RWPE1 (cell line): ENCODE measurements around the gene CATSPERD.
A peak's percentile ranks its signal among the peaks of the same experiment; 100 is the strongest.

Experiments used
- CTCF ChIA-PET: fragments of 350-600 bp; sonication (Branson Sonifier 250); formaldehyde crosslinking; extraction: SDS; loops from one replicate; lab custom pipeline; 2021; lab: Yijun Ruan, JAX
- POLR2A ChIA-PET: fragments of 400-600 bp; formaldehyde crosslinking; extraction: SDS; loops from one replicate; lab custom pipeline; 2020; ENCODE audit warnings: antibody characterized with exemption; ENCODE audit not compliant: low non-redundant PET; lab: Yijun Ruan, JAX
- DNase-seq: peaks from one replicate; pipeline ENCODE4 v3.0.0; 2012; ENCODE audit warnings: low spot score
- H3K27ac ChIP-seq: fragments of 450-650 bp; 2 replicates; pipeline ENCODE4 v1.5.1; 2017
- TF ChIP-seq, protein P1 (sequence below): fragments of 450-650 bp; conservative IDR thresholded peaks from 2 replicates; pipeline ENCODE4 v1.5.1; 2017; ENCODE audit warnings: low read depth, mild to moderate bottlenecking

CATSPERD gene

DNA sequence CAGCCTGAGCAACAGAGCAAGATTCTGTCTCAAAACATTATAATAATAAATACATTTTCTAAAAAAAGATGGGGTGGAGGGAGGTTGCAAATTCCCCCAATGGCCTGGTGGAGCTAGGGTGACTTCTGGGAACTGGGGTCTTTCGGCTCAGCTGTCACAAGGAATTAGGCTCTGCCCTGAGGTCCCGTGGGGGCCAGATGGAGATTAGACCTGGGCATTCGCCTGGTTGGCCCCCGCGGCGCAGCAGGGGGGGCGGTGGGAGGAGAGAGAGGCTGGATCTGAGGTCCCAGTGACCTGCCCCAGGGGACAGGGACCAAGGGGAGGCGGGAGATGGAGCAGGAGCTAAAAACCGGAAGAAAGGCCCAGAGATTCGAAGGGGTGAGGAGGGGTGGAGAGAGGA is 104.3 kb downstream of the CATSPERD start:
- no peak for DNase-seq
- ChIA-PET POLR2A (interaction anchor here (0.6 kb wide), 2 partner anchors 20 to 48 kb away, joined by 4 to 7 read pairs; no protein-coding TSS in a partner anchor), CTCF (interaction anchor here (3.2 kb wide), 1 partner anchor 21 kb away, joined by 20 read pairs; the partner anchor contains the start of gene NRTN)
- no peak overlapping the region; the same call in 1 of the 2 replicates for H3K27ac ChIP-seq
- TF ChIP-seq, protein P1, sequence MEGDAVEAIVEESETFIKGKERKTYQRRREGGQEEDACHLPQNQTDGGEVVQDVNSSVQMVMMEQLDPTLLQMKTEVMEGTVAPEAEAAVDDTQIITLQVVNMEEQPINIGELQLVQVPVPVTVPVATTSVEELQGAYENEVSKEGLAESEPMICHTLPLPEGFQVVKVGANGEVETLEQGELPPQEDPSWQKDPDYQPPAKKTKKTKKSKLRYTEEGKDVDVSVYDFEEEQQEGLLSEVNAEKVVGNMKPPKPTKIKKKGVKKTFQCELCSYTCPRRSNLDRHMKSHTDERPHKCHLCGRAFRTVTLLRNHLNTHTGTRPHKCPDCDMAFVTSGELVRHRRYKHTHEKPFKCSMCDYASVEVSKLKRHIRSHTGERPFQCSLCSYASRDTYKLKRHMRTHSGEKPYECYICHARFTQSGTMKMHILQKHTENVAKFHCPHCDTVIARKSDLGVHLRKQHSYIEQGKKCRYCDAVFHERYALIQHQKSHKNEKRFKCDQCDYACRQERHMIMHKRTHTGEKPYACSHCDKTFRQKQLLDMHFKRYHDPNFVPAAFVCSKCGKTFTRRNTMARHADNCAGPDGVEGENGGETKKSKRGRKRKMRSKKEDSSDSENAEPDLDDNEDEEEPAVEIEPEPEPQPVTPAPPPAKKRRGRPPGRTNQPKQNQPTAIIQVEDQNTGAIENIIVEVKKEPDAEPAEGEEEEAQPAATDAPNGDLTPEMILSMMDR, result no peak

DNA sequence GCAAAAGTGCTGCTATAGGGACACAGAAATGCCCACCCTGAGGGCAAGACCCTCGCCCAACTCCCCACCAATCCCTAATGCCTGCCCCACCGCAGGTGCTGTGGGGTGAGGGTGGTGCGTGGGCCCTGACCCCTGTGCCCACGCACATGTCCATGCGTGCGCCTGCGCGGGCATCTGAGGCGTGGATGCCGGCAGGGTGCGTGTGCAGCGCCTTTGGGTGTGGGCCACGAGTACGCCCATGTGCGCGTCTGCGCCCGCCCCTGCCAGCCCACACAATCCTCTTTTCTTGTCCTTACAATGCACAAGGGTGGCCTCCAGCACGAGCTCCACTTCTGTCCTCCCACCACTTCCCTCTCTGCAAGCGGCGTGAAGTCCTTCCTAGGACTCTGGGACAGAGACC is 104.7 kb downstream of the CATSPERD start:
- ChIA-PET CTCF (interaction anchor here (1.6 to 3.2 kb wide), 2 partner anchors 21 kb away, joined by 5 to 20 read pairs; partner anchors contain the start of gene NRTN), POLR2A (interaction anchor here (0.6 kb wide), 2 partner anchors 21 to 49 kb away, joined by 4 to 7 read pairs; no protein-coding TSS in a partner anchor)
- TF ChIP-seq, protein P1, result no peak
- no peak for DNase-seq
- peak overlapping the region; percentile 32 for H3K27ac ChIP-seq

DNA sequence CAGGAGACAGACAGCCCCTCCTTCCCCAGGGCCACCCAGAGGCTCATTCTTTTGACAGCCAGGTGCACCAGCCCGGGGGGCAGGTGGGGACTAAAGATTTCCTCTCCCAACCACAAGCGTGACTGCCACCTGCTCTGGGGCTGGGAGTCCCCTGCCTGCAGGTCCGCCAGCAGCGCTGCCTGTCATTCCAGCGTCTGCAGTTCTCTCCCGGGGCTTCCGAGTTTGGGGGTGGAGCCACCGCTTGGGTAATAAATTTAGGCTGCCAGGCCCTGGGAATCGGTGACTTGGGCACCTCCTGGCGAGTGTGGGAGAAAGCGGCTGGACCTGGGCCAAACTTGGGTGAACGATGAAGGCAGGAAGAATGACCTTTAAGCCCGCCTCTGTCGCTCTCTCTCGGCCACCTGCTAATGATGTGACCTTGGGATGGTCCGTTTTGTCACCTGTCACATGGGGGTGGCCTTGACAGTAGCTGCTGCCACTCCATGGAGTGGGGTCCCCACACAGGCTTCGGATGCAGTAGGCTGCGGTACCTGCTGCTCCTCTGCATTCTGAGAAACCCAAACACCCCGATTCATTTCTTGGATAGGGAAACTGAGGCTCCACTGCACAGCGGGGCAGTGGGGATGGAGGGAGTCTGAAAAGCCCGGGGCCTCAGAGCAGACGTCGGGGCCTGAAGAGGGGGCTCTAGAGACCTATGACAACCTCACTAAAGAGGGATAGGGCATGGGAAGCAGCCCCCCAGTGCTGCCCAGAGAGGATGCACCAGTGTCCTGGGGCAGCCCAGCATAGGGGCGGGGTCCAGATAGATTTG is 106.3 kb downstream of the CATSPERD start:
- ChIA-PET CTCF (interaction anchor here (1.1 to 1.6 kb wide), 4 partner anchors 18 to 23 kb away, joined by 3 to 11 read pairs (median 4); no protein-coding TSS in a partner anchor), POLR2A (no interaction called here)
- H3K27ac ChIP-seq, result peak overlapping the region; percentile 89
- peak; percentile 67 for DNase-seq
- TF ChIP-seq, protein P1, result peak; percentile 27; the same call in 1 of the 2 replicates

DNA sequence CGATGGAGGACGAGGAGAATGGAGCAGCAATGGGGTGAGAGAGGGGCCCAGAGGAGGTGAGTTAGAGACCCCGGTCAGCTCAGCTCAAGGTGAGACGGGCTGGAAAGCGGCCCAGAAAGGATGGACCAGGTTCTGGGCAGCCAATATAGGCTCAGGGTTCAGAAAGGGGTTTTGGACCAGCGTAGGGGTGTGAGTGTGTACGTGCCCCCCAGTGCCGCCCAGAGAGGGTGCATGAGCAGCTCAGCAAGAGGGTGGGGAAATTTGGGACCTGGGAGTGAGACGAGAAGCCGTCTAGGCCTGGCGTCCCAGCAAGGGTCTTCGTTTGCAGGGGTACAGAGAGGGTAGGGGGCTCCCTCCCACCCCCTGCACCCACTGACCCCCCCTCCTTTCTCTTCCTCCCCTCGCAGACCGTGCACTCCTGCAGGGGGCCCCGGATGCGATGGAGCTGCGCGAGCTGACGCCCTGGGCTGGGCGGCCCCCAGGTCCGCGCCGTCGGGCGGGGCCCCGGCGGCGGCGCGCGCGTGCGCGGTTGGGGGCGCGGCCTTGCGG is 107.0 kb downstream of the CATSPERD start:
- ChIA-PET CTCF (interaction anchor here (0.5 to 1.5 kb wide), 6 partner anchors 18 to 1514 kb away, joined by 3 to 11 read pairs (median 4); no protein-coding TSS in a partner anchor), POLR2A (interaction anchor here (0.6 to 1.9 kb wide), 5 partner anchors 14 to 82 kb away, joined by 3 to 14 read pairs (median 4); partner anchors contain the start of gene NDUFA11)
- TF ChIP-seq, protein P1, result no peak
- peak overlapping the region; percentile 89 for H3K27ac ChIP-seq
- DNase-seq, result no peak

DNA sequence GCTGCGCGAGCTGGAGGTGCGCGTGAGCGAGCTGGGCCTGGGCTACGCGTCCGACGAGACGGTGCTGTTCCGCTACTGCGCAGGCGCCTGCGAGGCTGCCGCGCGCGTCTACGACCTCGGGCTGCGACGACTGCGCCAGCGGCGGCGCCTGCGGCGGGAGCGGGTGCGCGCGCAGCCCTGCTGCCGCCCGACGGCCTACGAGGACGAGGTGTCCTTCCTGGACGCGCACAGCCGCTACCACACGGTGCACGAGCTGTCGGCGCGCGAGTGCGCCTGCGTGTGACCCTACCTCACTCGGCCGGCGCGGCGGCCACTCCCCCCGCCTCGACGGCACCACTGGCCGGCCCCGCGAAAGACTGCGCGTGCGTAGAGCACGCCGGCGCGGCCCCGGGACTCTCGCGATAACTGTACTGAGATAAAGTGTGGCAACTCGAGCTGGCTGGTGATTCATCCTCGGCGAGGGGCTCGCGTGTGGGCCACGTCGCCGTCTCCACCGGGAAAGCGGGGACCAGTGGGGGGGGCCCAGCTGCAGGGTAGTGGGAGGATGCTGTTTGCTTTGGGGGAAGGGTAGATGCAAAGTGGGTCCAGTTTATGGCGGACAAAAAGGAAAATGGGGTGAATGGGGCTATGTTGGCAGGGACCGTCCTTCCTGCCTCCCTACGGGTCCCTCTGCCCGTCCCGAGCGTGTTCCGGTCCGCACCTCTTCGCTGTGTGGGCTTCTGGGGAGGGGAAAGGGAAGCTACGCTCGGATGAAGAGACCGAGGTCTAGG is 107.6 kb downstream of the CATSPERD start:
- peak; percentile 98 for DNase-seq
- ChIA-PET POLR2A (interaction anchor here (0.5 to 1.9 kb wide), 7 partner anchors 13 to 112 kb away, joined by 3 to 14 read pairs (median 3); partner anchors contain the start of gene NDUFA11), CTCF (interaction anchor here (0.5 to 1.5 kb wide), 5 partner anchors 17 to 1513 kb away, joined by 3 to 11 read pairs (median 4); no protein-coding TSS in a partner anchor)
- TF ChIP-seq, protein P1, result no peak
- H3K27ac ChIP-seq, result peak overlapping the region; percentile 89
